Upper lobe of left lung (tissue), 6 donors: ENCODE measurements around the gene LRRC26. TPM values are rescaled to one million over a fixed set of nuclear protein-coding genes. Genes with fewer than 3 reads are reported as not detected.

Experiments
- ATAC-seq, 2 donors: fragments of 200-7000 bp; cut with Tn5 transposase; one replicate each; pipeline ENCODE4 v1.9.1; 2022; ENCODE audit warnings: mild to moderate bottlenecking in 2 of 2, moderate library complexity in 2 of 2; ENCODE audit not compliant: low FRiP score in 2 of 2
- DNase-seq, 2 donors: peaks; one replicate each; pipeline ENCODE4 v3.0.0-alpha.2; 2019 to 2020
- H3K27ac ChIP-seq, 4 donors: fragments of 200-600 bp; sonication (generic); one replicate each; pipeline ENCODE4 v1.5.1; 2016 to 2019
- H3K27me3 ChIP-seq, 4 donors: fragments of 200-600 bp; sonication (generic); one replicate each; pipeline ENCODE4 v1.5.1; 2017 to 2019
- H3K36me3 ChIP-seq, 4 donors: fragments of 200-600 bp; sonication (generic); one replicate each; pipeline ENCODE4 v1.5.1; 2016 to 2019
- H3K4me1 ChIP-seq, 4 donors: fragments of 200-600 bp; sonication (generic); one replicate each; pipeline ENCODE4 v1.5.1; 2018 to 2019
- H3K4me3 ChIP-seq, 4 donors: fragments of 200-600 bp; sonication (generic); one replicate each; pipeline ENCODE4 v1.5.1; 2017 to 2019; ENCODE audit warnings: mild to moderate bottlenecking in 2 of 4, moderate library complexity in 1 of 4
- H3K9me3 ChIP-seq, 4 donors: fragments of 200-600 bp; sonication (generic); one replicate each; pipeline ENCODE4 v1.5.1; 2018 to 2019
- CTCF ChIP-seq, 6 experiments: fragments of 450-650 bp in 4 of 6; fragments of 200-600 bp in 2 of 6; sonication (generic) in 2 of 6; IDR thresholded peaks; one replicate each; pipeline ENCODE4 v1.5.1; 2016 to 2019; ENCODE audit warnings: antibody characterized with exemption in 6 of 6
- EP300 ChIP-seq, 4 donors: sonication (generic); formaldehyde crosslinking; IDR thresholded peaks; one replicate each; pipeline ENCODE4 v1.5.1; 2017; ENCODE audit warnings: antibody characterized with exemption in 4 of 4, control low read depth in 2 of 4
- POLR2A ChIP-seq, 4 donors: fragments of 450-650 bp; IDR thresholded peaks; one replicate each; pipeline ENCODE4 v1.5.1; 2016 to 2017; ENCODE audit warnings: antibody characterized with exemption in 4 of 4, mild to moderate bottlenecking in 2 of 4
- POLR2AphosphoS5 ChIP-seq, 2 donors: sonication (generic); formaldehyde crosslinking; IDR thresholded peaks; one replicate each; pipeline ENCODE4 v1.5.1; 2017; ENCODE audit warnings: antibody characterized with exemption in 2 of 2
- WGBS, 2 donors: methylation state at CpG; one replicate each; pipeline ENCODE4 v1.1.5; 2017 to 2018; 5-methylcytosine and 5-hydroxymethylcytosine counted together
- total RNA-seq, 6 donors: library from RNA; depleted of rRNA in 4 of 6; stranded (reverse); fragments of >200 nt in 4 of 6; gene quantifications; one replicate each; pipeline versions ENCODE4 v1.1.0 to v1.2.1, GENCODE V29; 2016 to 2021
- donor health status: DM: no; HTN: no; CAD: no; lungs with moderate emphysema.
- donor health status: DM: no; HTN: yes; CAD: no; lungs with severe emphysema.

Gene LRRC26
- total RNA-seq, 6 donors from 2014 or later: 0.46 to 6.3 (median 1.7) TPM; not detected in 2

GRCh38 chr9:137188490-137189296, 18.8 kb upstream of the LRRC26 start, which contains the start of the genes ANAPC2 and SSNA1:
Gene ANAPC2 (minus strand): TSS chr9:137188560. CDS start chr9:137188532, 28 bp downstream.
Gene SSNA1 (plus strand): TSS chr9:137188676. CDS start chr9:137188727, 51 bp downstream.
- no peaks in the 10 kb centered on the region for H3K27me3 ChIP-seq
- H3K4me3 ChIP-seq: peak within 1 kb of the TSS; percentile 76 to 100 (median 86)
- peaks cover 9 to 67% (median 44%) of the 10 kb centered on the region in 4 donors for H3K36me3 ChIP-seq
- peak; percentile 94 to 100 for DNase-seq
- peak in 1 of 4 donors; percentile 92 for TF ChIP-seq EP300 (IDR thresholded peaks at IDR 0.05)
- TF ChIP-seq POLR2A (IDR thresholded peaks at IDR 0.05): peak in 3 of 4 donors; percentile 83 to 96 (median 90)
- TF ChIP-seq CTCF (IDR thresholded peaks at IDR 0.05): peak in 5 of 6 experiments; percentile 34 to 82 (median 40)
- TF ChIP-seq POLR2AphosphoS5 (IDR thresholded peaks at IDR 0.05): peak; percentile 99
- WGBS, 2 donors: 0 to 1% methylated on average over 7 to 78 of the region's 98 CpGs
- H3K9me3 ChIP-seq: no peaks in the 10 kb centered on the region
- H3K4me1 ChIP-seq: peaks cover 35 to 51% (median 37%) of the 10 kb centered on the region in 4 donors
- ATAC-seq: peak; percentile 89 to 95
- H3K27ac ChIP-seq: peak within 1 kb of the TSS; percentile 90 to 96 (median 94)

GRCh38 chr9:137188086-137188489, 18.2 kb upstream of the LRRC26 start:
- Histone ChIP-seq H3K27ac (peak overlapping the region; percentile 90 to 96 (median 94)), H3K27me3 (no peaks in the 10 kb centered on the region), H3K9me3 (no peaks in the 10 kb centered on the region), H3K36me3 (peaks cover 15 to 73% (median 50%) of the 10 kb centered on the region in 4 donors), H3K4me3 (peak overlapping the region; percentile 76 to 100 (median 86)), H3K4me1 (peaks cover 35 to 51% (median 37%) of the 10 kb centered on the region in 4 donors)
- ATAC-seq: peak in 1 of 2 donors; percentile 15
- no peak for DNase-seq
- 0 to 1% methylated on average over 11 to 31 of the region's 31 CpGs for WGBS, 2 donors
- TF ChIP-seq POLR2A (IDR thresholded peaks at IDR 0.05): no peak
- no peak for TF ChIP-seq CTCF (IDR thresholded peaks at IDR 0.05)
- TF ChIP-seq POLR2AphosphoS5 (IDR thresholded peaks at IDR 0.05): no peak
- no peak for TF ChIP-seq EP300 (IDR thresholded peaks at IDR 0.05)

- Histone ChIP-seq H3K9me3 (no peaks in the 10 kb centered on the region), H3K4me3 (peak overlapping the region; percentile 76 to 100 (median 86)), H3K27ac (peak overlapping the region in 1 of 4 donors; percentile 95), H3K36me3 (peaks cover 20 to 77% (median 57%) of the 10 kb centered on the region in 4 donors), H3K4me1 (peaks cover 35 to 51% (median 37%) of the 10 kb centered on the region in 4 donors), H3K27me3 (no peaks in the 10 kb centered on the region)
- TF ChIP-seq POLR2AphosphoS5 (IDR thresholded peaks at IDR 0.05) (no peak), EP300 (IDR thresholded peaks at IDR 0.05) (no peak), POLR2A (IDR thresholded peaks at IDR 0.05) (no peak), CTCF (IDR thresholded peaks at IDR 0.05) (no peak)
- peak in 1 of 2 donors; percentile 55 for DNase-seq
- ATAC-seq: no peak
- WGBS, 2 donors: 84 to 88% methylated on average over 12 to 15 of the region's 15 CpGs
These were observed 17.5 kb upstream of the LRRC26 start for GRCh38 chr9:137187386-137187785.

GRCh38 chr9:137186385-137186784, 16.5 kb upstream of the LRRC26 start:
- H3K27ac ChIP-seq: no peak overlapping the region
- 84 to 93% methylated on average over 2 to 5 of the region's 6 CpGs for WGBS, 2 donors

More at GRCh38 chr9:137186385-137186784, 16.5 kb upstream of the LRRC26 start:
- Histone ChIP-seq H3K4me3 (peak overlapping the region in 1 of 4 donors; percentile 84), H3K36me3 (peaks cover 20 to 77% (median 63%) of the 10 kb centered on the region in 4 donors), H3K9me3 (no peaks in the 10 kb centered on the region), H3K4me1 (peaks cover 35 to 51% (median 37%) of the 10 kb centered on the region in 4 donors), H3K27me3 (no peaks in the 10 kb centered on the region)
- DNase-seq (no peak), ATAC-seq (no peak)
- TF ChIP-seq POLR2A (IDR thresholded peaks at IDR 0.05): no peak
- TF ChIP-seq POLR2AphosphoS5 (IDR thresholded peaks at IDR 0.05): no peak
- TF ChIP-seq EP300 (IDR thresholded peaks at IDR 0.05): no peak
- TF ChIP-seq CTCF (IDR thresholded peaks at IDR 0.05): no peak
